Measurements from ENCODE around the gene LRCH4. TPM values are rescaled to one million over a fixed set of nuclear protein-coding genes. Genes with fewer than 3 reads are reported as not detected.
A peak's percentile ranks its signal among the peaks of the same experiment; 100 is the strongest.

Gene LRCH4
- total and polyA plus RNA-seq, 9 of the 15 experiments (the other 6 are each of a cell fraction or from before 2014, with no cell fraction given): 0.06 to 63.3 (median 15.0) TPM

DNA sequence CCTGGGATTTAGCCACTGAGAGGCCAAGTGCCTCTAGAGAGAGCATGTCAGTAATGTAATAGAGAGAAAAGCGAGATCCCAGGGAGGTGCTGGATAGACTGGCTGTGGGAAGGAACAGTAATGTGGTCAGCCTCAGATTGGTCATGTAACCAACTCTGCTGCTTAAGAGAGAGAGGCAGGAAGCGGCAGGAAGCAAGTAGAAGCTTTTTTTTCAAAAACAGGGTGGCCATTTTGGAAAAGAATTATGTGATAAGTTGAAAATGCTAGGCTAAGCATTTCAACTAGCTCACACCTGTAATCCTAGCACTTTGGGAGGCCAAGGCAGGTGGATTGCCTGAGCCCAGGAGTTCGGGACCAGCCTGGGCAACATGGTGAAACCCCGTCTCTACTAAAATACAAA lies 12.5 kb upstream of the LRCH4 start:
- Histone ChIP-seq H3K9ac (ENCODE audit: insufficient read depth in 1 of 2, low read depth in 2 of 2, low read length in 2 of 2) (peak overlapping the region in 1 of 2 experiments; percentile 77; a peak in 1 of 4 replicates), H3K36me3 (ENCODE audit: control insufficient read depth, insufficient read depth, low read length) (no peaks in the 10 kb centered on the region), H3K4me1 (replicated peaks in 1 of 2; ENCODE audit: control insufficient read depth in 2 of 2, insufficient read depth in 2 of 2, low read length in 2 of 2) (peaks cover 19 to 35% of the 10 kb centered on the region in 2 experiments), H3K4me3 (no peak overlapping the region), H4K20me1 (replicated peaks; ENCODE audit: control insufficient read depth, insufficient read depth, low read length) (no peaks in the 10 kb centered on the region), H3K4me2 (ENCODE audit: insufficient read depth, low read length) (no peak overlapping the region), H3K9me3 (replicated peaks; ENCODE audit: control insufficient read depth, insufficient read depth, low read depth, low read length) (no peaks in the 10 kb centered on the region), H2AFZ (ENCODE audit: low read depth, low read length) (peak overlapping the region; percentile 75), H3K27me3 (ENCODE audit: control insufficient read depth in 2 of 2, insufficient read depth in 2 of 2, low read length in 2 of 2) (no peaks in the 10 kb centered on the region), H3K27ac (ENCODE audit: extremely low read depth, low read depth, low read length) (peak overlapping the region; percentile 33; the same call in 1 of the 3 replicates), H3K9me1 (ENCODE audit: control insufficient read depth, insufficient read depth, low read length) (peaks cover 5% of the 10 kb centered on the region), H3K79me2 (ENCODE audit: control insufficient read depth, insufficient read depth, low read length) (no peaks in the 10 kb centered on the region)
- intact Hi-C loops (cut with micrococcal nuclease): no loop called here
- FAIRE-seq (peak; percentile 37), DNase-seq (ENCODE audit: extremely low read depth in 1 of 4, low spot score in 3 of 4) (no peak), ATAC-seq (no peak)
- POLR2A ChIA-PET: interaction anchor here (1.0 to 1.3 kb wide), 2 partner anchors 12 to 14 kb away, joined by 3 read pairs; partner anchors contain the start of gene MOSPD3
- 60% methylated on average over 4 of the region's 4 CpGs for WGBS (ENCODE audit: insufficient coverage, low coverage, missing lambda C conversion rate)
- in situ Hi-C loops (cut with MboI): no loop called here
- TF ChIP-seq KDM5B (IDR thresholded peaks at IDR 0.05; ENCODE audit: insufficient replicate concordance, low read depth, low read length) (no peak), GABPB2 (CRISPR knock-in tag; conservative IDR thresholded peaks at IDR 0.05) (no peak), ARNT (IDR thresholded peaks at IDR 0.05) (no peak), ZFPM2 (CRISPR knock-in tag; IDR thresholded peaks at IDR 0.05) (no peak), ZNF384 (IDR thresholded peaks at IDR 0.05; ENCODE audit: low read depth, low read length) (peak; percentile 38; the same call in 1 of the 2 replicates), MBD2 (IDR thresholded peaks at IDR 0.05; ENCODE audit: borderline replicate concordance, low read depth) (no peak), ZNF316 (IDR thresholded peaks at IDR 0.05) (peak; percentile 75), SAP30 (IDR thresholded peaks at IDR 0.05; ENCODE audit: borderline replicate concordance, insufficient read depth, low read depth, low read length, poor library complexity, severe bottlenecking) (no peak), C11orf30 (IDR thresholded peaks at IDR 0.05; ENCODE audit: low read depth) (0 out of 2 replicates have a peak, but pooled peaks have one; percentile 18), YY1 (IDR thresholded peaks at IDR 0.05; ENCODE audit: borderline replicate concordance in 1 of 3, control insufficient read depth in 1 of 3, extremely low read depth in 1 of 3, insufficient read depth in 3 of 3, insufficient read length in 1 of 3, insufficient replicate concordance in 2 of 3, low read depth in 1 of 3, low read length in 2 of 3) (peak in 1 of 3 experiments; percentile 76)
- no TSS peak for BruUV-seq (replicated peaks)
- CTCF ChIA-PET (ENCODE audit: low intra/inter-chr PET ratio): no interaction called here

Measured in K562 (cell line).